HG02798 (cell line): ENCODE results near the gene TOR2A.
"Not testable (repeated sequence)": the region's sequence is repeated elsewhere in the genome, so short reads cannot be mapped to it uniquely, and the experiment has no call there.

Source experiments
- ATAC-seq: cut with Tn5 transposase; IDR thresholded peaks from one replicate; pipeline ENCODE4 v1.9.1; 2021; ENCODE audit warnings: mild to moderate bottlenecking; ENCODE audit not compliant: unreplicated experiment, poor library complexity

The TOR2A gene

DNA sequence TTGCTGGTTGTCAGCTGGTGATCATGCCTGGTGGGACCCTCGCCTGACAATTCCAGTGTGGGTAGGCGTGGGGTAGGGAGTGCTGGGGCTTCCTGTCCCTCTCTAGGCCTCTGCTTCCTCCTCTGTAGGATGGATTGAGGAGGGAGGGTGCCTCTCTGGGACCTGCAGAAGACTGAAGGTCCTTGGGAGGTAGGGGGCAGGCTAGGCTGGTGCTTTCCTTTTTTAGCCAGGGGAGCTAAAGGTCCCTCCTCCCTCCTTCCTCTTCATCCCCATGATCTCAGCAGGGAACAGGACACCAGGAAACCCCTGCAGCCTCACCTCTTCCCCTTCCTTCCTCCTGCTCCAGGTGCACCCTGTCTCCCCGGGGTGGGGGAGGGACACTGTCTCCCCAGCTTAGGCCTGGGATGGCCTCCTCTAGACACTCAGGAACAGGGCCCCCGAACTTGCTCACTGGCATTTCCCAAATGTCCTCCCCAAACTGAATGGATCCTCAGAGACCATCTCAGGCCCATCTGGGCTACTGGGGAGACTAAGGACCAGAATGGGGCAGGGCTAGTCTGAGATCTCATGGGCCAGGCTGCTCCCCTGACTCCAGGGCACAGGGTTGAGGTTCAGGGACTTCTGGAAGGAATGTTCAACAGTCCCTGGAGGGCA, 35.0 kb upstream of the TOR2A start:
- no peak for ATAC-seq

DNA sequence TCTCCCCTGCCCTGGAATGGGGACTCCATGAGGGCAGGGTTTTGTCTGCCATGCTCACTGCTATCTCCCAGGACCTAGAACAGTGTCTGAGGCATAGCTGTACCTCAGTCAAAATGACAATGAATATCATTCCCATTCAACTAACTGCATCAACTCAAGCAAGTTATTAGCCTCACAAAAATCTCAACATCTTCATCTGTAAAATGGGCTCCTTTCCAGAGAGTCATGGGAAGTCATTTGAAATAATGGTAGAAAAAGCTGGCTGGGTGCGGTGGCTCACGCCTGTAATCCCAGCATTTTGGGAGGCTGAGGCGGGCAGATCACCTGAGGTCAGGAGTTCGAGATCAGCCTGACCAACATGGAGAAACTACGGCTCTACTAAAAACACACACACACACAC, 34.0 kb upstream of the TOR2A start:
- no peak for ATAC-seq

DNA sequence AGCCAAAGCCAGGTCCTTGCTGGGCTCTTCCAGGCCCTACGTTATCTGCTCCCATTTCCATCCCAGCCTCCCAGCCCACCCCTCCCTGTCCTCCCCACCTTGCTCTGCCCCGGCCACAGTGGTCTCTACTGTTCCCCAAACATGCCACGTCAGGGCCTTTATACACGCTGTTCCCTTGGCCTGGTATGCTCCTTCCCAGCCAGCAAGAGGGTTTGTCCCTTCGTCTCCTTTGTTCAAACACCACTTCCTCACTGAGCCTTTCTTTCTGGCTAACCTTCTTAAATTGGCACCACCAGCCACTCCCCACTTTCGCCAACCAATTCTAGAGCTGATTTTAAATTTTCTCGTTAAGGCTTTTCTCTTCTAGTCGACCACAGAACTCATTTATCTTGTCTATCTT, 33.6 kb upstream of the TOR2A start:
- no peak for ATAC-seq

DNA sequence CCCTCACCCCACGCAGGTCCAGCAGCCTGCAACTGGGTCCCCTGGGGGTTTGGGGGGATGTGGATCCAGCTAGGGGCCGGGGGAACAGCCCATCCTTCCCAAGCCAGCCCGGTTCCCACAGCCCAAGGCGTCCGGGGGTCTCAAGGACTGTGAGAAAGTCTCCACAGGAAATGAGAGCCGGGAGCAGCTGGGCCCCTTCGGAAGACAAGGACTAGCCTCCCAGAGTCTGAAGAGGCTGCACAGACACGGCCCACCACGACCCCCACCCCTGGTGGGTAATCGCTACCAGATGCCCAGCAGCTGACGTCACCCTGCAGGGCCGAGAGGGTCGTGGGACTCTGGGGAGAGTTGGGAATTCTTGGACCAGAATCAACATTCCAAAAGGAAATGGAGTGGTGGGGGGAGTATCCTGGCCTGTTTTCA, 32.8 kb upstream of the TOR2A start:
- ATAC-seq: no peak

DNA sequence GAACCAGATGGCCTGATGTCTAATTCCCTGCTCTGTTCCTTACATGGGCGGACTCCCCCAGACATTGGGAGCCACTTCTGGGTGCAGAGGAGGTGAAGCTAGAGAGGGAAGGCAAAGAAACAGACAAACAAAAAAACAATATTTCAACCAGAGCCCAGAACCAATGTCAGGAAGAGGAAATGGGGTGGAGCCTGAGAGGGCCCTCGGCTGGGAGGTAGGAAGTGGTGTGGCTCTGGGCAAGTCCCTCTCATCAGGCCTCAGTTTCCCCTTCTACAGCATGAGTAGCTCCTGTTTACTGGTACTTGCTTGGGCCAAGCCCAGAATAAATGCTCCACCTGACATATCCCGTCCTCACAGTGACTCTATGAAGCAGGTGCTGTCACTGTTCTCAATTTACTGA, 32.3 kb upstream of the TOR2A start:
- no peak for ATAC-seq

DNA sequence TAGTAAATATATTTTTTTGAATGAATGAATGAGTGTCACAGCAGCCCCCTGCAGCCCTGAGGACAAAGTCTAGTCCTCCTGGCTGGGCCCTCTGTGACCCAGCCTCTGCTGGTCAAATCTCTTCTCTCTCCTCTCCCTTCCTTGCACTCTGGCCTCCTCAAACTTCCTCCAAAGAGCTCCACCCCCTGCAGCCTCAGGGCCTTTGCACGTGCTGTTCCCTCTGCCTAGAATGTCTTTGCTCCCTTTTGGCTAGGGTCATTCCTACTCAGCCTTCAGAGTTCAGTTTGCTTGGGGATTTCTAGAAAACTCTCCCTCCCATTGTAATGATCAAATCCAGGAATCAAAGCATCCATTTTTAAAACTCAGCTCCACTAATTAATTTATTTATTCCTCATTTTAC, 30.3 kb upstream of the TOR2A start:
- no peak for ATAC-seq

DNA sequence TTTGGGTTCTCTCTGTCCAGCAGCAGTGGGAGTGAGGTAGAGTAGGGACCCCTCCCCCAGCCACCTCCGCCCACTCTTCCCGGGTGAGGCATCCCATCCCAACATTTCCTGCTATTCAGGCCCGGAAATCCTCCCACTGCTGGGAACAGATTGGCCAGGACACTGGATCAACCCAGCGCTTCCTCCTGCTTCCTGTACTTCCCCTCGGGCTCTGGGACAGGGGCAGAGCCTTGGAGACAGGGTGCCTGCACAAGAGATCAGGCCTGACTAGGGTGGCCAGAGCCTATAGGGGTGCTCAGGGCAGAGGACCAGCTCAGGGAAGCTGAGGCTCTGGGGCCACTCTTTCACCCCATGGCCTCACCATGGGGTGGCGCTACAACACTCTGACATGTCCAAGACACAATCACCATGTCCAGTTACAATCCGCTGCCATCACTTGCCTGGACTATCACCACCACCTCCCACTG, 28.9 kb upstream of the TOR2A start:
- ATAC-seq: no peak

DNA sequence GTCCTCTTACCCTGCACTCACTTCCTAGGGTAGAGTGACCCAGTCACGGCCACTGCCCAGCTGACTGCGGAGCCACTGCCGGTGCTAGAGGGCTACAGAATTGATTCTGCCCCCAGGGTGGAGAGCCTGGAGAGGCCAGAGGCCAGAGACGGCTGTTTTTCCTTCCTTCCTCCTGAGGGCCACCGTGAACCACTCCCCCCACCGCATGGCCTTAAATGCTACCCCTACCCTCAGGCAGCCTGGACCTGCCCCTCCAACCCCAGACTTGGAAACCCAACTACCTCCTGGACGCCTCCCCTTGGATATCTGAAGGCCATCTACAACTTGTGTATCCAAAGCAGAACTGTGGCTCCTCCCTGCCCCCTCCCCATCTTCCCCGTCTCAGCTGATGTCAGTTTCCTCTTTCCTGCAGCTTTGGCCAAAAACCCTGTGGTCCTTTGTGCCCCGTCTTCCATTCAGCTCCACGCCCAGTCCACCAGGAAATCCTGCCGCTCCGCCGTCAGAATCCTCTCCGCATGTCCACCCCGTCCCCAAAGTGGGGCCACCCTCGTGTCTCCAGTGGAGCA, 27.1 kb upstream of the TOR2A start:
- no peak for ATAC-seq

DNA sequence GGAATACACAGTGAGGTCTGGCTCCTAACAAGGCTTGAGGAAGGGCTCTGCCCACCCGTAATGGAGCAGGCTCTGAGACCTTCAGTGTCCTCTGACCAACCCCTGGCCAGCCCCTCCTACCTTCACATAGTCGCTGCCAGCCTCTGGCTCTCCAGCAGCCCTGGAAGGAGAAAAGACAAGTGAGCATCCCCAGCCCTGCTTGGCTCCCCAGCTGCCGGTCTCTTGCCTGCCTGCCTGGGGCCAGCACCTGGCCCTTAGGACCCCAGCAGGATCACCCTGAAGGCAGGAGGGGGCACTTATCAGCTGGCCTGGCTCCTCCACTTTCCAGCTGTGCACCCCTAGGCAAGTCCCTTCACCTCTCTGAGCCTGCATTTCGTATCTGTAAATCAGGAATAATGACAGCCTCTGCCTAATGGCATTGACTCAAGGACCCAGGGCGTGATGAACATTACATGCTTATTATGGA, 26.4 kb upstream of the TOR2A start:
- no peak for ATAC-seq

DNA sequence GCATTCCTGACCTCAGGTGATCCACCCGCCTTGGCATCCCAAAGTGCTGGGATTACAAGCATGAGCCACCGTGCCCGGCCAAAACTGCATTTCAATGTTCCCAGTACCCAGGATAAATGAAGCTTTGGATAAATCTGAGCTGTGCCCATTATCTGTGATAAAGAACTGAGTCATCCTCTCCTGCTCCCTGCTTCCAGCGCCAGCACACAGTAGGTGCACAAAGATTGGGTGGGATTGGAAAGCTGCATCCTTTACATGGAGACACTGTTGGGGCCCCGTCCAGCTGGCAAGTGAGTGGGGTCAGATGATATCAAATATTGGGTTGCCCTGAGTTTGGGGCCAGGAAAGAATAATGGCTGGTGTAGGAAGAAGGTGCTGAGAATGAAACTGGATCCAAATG, 26.0 kb upstream of the TOR2A start:
- ATAC-seq: no peak

DNA sequence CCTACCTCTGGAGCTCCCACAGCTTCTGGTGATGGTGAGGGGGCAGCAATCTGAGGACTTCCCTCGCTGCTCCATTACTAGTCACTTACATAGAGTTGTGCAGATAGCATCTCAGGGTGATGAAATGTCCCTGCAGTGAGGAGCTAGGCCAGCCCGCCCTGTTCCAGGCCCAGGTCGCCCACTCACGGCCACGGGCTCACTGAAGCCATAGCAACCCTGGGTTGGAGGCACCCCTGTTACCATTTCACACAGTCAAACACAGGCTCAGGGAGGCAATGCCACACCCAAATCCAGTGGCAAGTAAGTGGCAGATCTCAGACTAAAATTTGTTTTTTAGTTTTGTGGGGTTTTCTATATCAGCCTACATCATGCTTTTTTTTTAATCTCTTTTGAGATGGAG, 23.7 kb upstream of the TOR2A start:
- ATAC-seq: no peak

DNA sequence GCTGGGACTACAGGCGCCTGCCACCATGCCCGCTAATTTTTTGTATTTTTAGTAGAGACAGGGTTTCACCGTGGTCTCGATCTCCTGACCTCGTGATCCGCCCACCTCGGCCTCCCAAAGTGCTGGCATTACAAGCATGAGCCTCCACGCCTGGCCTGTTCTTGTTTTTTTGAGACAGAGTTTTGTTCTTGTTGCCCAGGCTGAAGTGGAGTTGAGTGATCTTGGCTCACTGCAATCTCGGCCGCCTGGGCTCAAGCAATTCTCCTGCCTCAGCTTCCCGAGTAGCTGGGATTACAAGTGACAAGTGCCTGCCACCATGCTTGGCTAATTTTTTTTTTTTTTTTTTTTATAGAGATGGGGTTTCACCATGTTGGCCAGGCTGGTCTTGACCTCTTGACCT, 21.7 kb upstream of the TOR2A start:
- ATAC-seq: not testable (repeated sequence)

DNA sequence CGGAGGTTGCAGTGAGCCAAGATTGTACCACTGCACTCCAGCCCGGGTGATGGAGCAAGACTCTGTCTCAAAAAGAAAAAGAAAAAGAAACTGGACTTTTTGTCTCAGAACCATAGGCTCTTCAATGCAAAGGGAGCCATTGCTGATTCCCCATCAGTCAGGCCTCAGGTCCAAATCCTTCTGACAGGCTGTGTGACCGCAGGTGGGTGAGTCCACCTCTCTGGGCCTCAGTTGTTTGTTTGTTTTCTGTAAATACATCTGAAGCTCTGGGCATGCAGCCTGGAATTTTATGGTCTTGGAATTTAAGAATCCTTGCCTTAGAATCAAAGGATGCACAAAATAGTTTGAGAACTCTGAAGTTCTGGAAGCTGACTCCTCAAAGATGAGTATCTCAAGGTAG, 21.1 kb upstream of the TOR2A start:
- no peak for ATAC-seq

DNA sequence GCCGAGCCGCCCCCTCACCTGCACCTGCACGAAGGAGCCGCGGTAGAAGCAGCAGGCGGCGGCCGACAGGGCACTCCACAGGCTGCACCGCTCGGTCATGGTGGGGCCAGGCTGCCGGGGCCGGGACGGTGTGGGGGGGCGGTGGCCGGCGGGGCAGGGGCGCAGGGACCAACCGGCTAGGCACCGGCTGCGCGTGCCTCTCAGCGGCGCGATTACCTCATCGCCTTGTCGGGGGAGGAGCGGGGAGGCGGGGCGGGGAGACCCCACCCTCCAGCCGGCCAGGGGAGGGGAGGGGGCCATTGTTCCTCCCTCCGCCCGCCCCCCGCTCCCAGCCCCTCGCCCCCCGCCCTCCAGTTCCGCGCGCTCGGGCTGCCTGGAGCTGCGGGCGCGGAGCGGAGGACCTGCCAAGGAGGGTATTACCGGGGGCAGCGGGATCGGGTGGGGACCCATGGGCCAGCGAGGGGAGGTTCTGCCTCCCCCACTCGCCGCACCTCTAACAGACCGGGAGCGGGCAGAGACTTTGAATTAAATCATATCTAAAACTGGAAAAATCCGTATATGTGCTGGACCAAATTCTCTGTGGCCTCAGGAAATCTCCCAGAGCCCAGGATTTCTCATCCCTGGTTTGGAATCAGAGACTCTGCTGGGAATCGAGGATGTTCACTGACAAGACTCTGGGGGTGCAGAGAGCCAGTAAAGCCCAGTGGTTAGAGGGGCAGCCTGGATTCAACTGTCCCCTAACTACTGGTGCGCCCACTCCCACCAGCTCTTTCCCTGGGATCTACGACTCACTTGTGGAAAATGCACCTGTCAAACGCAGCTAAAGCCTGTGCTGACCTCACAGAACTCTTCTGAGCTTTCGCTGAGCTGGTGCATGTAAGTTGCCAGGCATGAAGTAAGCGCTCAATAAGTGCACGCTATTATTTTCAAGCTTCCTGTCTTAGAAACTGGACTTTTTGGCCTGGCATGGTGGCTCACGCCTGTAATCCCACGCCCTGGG, 20.3 kb upstream of the TOR2A start:
- no peak for ATAC-seq

DNA sequence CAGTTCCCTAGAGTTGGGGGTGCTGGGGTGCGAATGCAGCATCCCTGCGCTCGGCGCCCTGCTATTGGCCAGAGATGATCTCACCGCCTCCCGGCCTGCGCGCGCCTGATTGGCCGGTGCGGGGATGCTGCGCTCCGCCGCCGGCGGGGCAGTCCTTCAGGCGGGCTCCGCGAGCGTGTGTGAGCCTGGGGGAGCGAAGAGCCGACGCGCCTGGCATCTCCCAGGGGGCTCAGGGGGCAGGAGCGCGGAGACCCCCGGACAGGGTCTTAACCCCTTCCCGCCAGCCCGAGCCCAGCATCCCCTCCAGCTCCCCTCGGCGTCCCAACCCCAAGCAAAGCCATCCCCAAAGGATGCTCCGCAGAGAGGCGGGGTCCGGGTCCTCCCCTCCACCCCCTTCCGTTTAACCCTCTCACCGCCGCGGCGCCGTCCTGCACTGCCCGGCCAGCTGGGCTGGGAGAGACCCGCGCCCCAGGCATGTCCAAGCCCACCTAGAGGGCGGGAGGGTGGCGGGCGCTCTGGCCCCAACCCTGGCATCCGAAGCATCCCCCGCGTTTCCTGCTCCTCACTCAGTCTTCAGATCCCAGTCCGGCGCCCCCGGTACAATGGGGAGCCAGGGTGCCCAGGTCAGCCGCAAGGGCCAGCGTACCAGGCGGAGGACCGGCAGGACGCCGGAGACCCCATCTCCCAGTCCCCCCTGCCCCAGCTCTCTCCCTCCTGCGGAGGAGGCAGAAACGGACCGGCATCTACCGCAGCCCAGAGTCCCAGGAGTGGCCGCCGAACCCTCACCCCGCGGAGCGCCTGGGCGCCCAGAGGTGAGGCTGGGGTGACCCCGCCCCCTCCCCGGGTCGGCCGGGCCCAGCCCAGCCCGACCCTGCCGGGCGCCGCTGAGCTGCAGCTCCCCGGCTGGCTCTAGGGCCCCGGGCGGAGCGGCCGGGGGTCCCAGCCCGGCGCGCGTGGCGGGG, 19.3 kb upstream of the TOR2A start:
- ATAC-seq: no peak

DNA sequence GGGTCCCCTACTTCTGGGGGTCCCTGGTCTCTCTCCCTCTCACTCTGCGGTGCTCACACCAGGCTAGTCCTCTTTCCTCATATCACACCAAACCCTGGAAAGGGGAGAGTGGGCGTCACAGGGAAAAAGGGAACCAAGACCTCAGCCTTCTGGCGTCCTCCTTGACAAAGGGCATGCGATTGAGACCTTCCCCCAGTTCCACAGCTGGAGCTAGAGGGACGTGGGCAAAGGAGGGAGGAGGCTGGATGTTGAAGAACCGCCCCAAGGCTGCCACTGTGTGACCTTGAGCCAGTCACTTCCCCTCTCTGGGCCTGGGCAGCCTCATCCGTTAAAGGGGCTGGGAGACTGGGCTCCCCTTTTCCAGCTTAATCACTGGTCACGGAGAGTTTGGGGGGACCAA, 18.5 kb upstream of the TOR2A start:
- ATAC-seq: no peak

DNA sequence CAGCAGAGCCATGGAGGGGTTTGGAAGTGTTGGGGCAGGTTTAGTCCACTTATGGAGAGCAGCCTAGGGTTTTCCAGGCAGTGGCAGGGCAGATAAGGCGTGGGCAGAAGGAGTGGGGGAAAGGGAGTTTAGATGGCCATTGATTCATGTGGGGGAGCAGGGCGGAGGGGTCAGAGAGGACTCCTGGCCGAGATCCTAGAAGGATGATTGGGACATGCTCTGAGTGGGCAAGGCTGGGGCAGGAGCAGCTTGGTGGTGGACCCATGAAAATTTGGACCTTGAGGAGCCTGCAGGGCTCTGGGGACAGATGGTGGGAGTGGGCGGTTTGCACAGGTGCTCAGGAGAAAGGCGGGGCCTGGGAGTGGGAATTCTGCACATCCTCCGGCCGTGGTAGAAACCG, 18.1 kb upstream of the TOR2A start:
- ATAC-seq: no peak

DNA sequence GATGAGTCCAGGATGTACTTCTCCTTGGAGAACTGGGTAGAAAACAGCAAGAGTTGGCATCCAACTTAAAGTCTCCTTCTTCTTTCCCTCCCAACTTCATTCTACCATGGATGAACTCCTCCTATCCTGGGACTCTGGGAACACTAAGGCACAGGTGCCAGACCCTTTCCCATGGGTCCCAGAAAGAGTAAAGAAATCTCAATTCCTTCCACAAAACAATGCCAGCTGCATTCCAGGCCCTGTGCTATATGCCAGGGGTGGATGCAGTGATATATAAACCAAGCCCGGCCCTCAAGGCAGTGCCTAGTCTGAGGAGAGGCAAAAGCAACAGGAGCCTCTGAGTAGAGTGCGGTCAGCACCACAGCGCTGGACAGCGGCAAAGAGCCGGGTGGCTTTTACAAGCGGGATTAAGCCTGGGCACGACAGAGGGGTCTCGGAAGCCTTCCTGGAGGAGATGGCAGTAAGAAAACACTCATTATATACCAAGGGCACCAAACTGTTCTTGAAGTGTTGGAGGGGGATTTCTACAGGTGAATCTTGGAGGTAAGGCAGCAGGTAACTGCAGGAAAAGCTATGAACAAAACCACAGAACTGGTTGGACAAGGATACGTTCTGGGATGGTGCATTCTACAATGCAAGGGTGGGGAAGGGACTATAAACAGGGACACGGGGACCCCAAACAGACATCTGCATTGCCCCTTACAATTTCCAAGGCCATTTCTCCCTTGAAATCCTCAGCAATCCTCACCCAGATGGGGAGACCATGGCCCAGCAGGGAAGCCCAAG, 16.4 kb upstream of the TOR2A start:
- no peak for ATAC-seq

DNA sequence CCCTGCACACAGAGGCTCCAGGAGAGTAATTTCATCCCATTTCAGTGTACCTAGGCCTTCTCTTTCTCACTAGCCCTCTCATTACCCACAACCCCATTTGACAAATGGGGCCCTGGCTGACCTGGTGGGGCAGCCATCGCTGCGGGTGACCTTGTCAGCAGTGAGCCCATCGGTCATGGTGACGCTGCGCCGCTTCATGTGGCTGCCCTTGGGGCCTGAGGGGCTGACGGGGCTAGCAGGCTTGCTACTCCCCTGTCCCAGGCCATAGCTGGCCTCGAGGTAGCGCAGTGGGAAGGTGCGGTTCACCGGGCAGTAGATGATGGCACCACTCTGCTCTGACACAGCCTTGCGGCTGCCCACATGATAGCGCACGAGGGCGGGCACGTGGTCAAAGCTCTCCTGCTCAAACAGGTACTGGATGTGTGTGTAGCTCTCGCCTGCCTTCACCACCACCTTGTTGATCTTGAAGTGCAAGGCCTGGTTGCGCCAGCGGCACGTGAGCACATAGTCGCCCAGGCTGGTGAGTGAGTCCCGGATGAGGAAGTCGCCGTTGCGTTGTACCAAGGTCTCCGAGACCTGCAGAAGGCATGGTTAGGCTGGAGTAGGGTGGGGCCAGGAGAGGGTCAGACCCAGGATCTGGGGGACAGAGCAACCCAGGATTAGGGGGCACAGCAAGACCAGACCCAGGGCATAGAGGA, 14.1 kb upstream of the TOR2A start:
- ATAC-seq: no peak
